ENCODE measurements around the gene DFFA. TPM values are rescaled to one million over a fixed set of nuclear protein-coding genes. Genes with fewer than 3 reads are reported as not detected.

The DFFA gene
- polyA plus RNA-seq, 1 of the 3 experiments (the other 2 are of a cell fraction): 42.3 TPM

DNA sequence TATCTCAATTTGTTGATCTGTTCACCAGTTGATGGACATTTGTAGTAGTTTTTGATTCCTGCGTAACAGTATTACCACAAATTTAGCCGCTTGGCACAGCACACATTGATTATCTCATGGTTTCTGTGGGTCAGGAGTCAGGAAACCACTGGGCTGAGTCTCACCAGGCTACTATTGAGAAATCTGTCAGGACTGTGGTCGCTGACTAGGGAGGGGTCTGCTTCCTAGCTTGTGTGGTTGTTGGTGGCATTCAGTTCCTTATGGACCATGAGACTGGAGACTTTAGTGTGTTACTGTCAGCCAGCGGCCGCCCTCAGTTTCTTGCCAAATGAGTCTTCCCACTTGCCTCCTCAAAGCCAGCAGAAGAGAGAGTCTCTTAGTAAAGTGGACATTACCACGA, 12.2 kb upstream of the DFFA start (continued):
- TF ChIP-seq, protein P1, sequence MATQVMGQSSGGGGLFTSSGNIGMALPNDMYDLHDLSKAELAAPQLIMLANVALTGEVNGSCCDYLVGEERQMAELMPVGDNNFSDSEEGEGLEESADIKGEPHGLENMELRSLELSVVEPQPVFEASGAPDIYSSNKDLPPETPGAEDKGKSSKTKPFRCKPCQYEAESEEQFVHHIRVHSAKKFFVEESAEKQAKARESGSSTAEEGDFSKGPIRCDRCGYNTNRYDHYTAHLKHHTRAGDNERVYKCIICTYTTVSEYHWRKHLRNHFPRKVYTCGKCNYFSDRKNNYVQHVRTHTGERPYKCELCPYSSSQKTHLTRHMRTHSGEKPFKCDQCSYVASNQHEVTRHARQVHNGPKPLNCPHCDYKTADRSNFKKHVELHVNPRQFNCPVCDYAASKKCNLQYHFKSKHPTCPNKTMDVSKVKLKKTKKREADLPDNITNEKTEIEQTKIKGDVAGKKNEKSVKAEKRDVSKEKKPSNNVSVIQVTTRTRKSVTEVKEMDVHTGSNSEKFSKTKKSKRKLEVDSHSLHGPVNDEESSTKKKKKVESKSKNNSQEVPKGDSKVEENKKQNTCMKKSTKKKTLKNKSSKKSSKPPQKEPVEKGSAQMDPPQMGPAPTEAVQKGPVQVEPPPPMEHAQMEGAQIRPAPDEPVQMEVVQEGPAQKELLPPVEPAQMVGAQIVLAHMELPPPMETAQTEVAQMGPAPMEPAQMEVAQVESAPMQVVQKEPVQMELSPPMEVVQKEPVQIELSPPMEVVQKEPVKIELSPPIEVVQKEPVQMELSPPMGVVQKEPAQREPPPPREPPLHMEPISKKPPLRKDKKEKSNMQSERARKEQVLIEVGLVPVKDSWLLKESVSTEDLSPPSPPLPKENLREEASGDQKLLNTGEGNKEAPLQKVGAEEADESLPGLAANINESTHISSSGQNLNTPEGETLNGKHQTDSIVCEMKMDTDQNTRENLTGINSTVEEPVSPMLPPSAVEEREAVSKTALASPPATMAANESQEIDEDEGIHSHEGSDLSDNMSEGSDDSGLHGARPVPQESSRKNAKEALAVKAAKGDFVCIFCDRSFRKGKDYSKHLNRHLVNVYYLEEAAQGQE (IDR thresholded peaks at IDR 0.05; ENCODE audit: low read depth, low read length): no peak
- TF ChIP-seq, protein P2, sequence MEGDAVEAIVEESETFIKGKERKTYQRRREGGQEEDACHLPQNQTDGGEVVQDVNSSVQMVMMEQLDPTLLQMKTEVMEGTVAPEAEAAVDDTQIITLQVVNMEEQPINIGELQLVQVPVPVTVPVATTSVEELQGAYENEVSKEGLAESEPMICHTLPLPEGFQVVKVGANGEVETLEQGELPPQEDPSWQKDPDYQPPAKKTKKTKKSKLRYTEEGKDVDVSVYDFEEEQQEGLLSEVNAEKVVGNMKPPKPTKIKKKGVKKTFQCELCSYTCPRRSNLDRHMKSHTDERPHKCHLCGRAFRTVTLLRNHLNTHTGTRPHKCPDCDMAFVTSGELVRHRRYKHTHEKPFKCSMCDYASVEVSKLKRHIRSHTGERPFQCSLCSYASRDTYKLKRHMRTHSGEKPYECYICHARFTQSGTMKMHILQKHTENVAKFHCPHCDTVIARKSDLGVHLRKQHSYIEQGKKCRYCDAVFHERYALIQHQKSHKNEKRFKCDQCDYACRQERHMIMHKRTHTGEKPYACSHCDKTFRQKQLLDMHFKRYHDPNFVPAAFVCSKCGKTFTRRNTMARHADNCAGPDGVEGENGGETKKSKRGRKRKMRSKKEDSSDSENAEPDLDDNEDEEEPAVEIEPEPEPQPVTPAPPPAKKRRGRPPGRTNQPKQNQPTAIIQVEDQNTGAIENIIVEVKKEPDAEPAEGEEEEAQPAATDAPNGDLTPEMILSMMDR (IDR thresholded peaks at IDR 0.05): no peak
- TF ChIP-seq POLR2AphosphoS5 (IDR thresholded peaks at IDR 0.05; ENCODE audit: low read depth, low read length): no peak
- TF ChIP-seq, protein P3, sequence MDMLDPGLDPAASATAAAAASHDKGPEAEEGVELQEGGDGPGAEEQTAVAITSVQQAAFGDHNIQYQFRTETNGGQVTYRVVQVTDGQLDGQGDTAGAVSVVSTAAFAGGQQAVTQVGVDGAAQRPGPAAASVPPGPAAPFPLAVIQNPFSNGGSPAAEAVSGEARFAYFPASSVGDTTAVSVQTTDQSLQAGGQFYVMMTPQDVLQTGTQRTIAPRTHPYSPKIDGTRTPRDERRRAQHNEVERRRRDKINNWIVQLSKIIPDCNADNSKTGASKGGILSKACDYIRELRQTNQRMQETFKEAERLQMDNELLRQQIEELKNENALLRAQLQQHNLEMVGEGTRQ (IDR thresholded peaks at IDR 0.05; ENCODE audit: borderline replicate concordance, low read depth, low read length): no peak
- no peak for TF ChIP-seq GABPA (IDR thresholded peaks at IDR 0.05; ENCODE audit: low read depth)

DNA sequence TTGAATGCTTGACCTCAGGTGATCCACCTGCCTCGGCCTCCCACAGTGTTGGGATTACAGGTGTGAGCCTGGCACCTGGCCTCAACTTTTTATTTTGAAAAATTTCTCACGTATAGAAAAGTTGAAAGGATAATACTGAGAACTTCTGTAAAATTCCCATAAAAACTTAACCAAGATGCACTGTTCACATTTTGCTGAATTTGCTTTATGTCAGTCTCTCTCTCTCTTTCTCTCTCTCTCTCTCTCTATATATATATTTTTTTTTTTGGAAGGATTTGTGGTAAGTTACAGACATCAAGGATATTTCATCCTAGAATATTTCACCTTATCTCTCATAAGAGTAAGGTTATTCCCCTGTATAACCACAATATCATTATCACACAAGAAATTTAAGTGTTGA, 8.3 kb upstream of the DFFA start:
- no peak overlapping the region for H2AFZ ChIP-seq (ENCODE audit: low read depth)
- H3K9me2 ChIP-seq: no peaks in the 10 kb centered on the region
- no peaks in the 10 kb centered on the region for H4K20me1 ChIP-seq (ENCODE audit: insufficient read depth)
- POLR2A ChIA-PET: no interaction called here
- no peak for DNase-seq
- no peaks in the 10 kb centered on the region for H3K27me3 ChIP-seq (ENCODE audit: insufficient read depth)
- no peak overlapping the region for H3K27ac ChIP-seq (ENCODE audit: low read depth in 2 of 2, low read length in 1 of 2)
- H3K9me3 ChIP-seq: no peaks in the 10 kb centered on the region
- H3K36me3 ChIP-seq (replicated peaks in 1 of 2; ENCODE audit: control insufficient read depth in 1 of 2, insufficient read depth in 2 of 2, low read length in 1 of 2): peaks cover 0 to 5% of the 10 kb centered on the region in 2 experiments
- no peaks in the 10 kb centered on the region for H3F3A ChIP-seq (replicated peaks; ENCODE audit: insufficient read depth)
- TF ChIP-seq YY1 (IDR thresholded peaks at IDR 0.05; ENCODE audit: low read depth) (no peak), MXI1 (IDR thresholded peaks at IDR 0.05; ENCODE audit: low read depth, low read length) (no peak), SIN3A (IDR thresholded peaks at IDR 0.05; ENCODE audit: borderline replicate concordance, low read depth, low read length) (no peak), SMC3 (IDR thresholded peaks at IDR 0.05; ENCODE audit: low read depth, low read length) (no peak), RFX5 (IDR thresholded peaks at IDR 0.05; ENCODE audit: low read length) (no peak), FOSL2 (IDR thresholded peaks at IDR 0.05; ENCODE audit: borderline replicate concordance, low read depth) (no peak)
- TF ChIP-seq, protein P4, sequence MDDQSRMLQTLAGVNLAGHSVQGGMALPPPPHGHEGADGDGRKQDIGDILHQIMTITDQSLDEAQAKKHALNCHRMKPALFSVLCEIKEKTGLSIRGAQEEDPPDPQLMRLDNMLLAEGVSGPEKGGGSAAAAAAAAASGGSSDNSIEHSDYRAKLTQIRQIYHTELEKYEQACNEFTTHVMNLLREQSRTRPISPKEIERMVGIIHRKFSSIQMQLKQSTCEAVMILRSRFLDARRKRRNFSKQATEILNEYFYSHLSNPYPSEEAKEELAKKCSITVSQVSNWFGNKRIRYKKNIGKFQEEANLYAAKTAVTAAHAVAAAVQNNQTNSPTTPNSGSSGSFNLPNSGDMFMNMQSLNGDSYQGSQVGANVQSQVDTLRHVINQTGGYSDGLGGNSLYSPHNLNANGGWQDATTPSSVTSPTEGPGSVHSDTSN (IDR thresholded peaks at IDR 0.05): no peak
- TF ChIP-seq, protein P2 (IDR thresholded peaks at IDR 0.05): no peak
- TF ChIP-seq, protein P5, sequence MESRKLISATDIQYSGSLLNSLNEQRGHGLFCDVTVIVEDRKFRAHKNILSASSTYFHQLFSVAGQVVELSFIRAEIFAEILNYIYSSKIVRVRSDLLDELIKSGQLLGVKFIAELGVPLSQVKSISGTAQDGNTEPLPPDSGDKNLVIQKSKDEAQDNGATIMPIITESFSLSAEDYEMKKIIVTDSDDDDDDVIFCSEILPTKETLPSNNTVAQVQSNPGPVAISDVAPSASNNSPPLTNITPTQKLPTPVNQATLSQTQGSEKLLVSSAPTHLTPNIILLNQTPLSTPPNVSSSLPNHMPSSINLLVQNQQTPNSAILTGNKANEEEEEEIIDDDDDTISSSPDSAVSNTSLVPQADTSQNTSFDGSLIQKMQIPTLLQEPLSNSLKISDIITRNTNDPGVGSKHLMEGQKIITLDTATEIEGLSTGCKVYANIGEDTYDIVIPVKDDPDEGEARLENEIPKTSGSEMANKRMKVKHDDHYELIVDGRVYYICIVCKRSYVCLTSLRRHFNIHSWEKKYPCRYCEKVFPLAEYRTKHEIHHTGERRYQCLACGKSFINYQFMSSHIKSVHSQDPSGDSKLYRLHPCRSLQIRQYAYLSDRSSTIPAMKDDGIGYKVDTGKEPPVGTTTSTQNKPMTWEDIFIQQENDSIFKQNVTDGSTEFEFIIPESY (IDR thresholded peaks at IDR 0.05; ENCODE audit: borderline replicate concordance, low read depth): no peak
- CTCF ChIA-PET: interaction anchor here (1.4 kb wide), 1 partner anchor 14 kb away, joined by 6 read pairs; no protein-coding TSS in a partner anchor
- no peak overlapping the region for H3K9ac ChIP-seq
- H3K4me2 ChIP-seq: no peak overlapping the region
- peaks cover 0 to 4% of the 10 kb centered on the region in 2 experiments; a peak in 1 of 4 replicates for H3K4me1 ChIP-seq (ENCODE audit: control insufficient read depth in 1 of 2, insufficient read depth in 2 of 2, low read depth in 1 of 2, low read length in 1 of 2)
- H3K4me3 ChIP-seq (ENCODE audit: low read depth in 2 of 2, low read length in 1 of 2): no peak overlapping the region
- H3K79me2 ChIP-seq (ENCODE audit: insufficient read depth): peaks cover 100% of the 10 kb centered on the region
- 92% methylated on average over 2 of the region's 2 CpGs for WGBS (ENCODE audit: low lambda C conversion rate)

Data from SK-N-SH (cell line).